GM12864 (cell line): ENCODE data around the gene TXNL4B.

ENCODE experiments used
- DNase-seq: peaks from one replicate; pipeline ENCODE4 v3.0.0-alpha.2; 2011; ENCODE audit warnings: low read depth
- H3K4me3 ChIP-seq: 2 replicates; pipeline ENCODE4 v1.5.1; 2011; ENCODE audit warnings: mild to moderate bottlenecking, low read depth, low read length, control low read depth
- CTCF ChIP-seq: IDR thresholded peaks from 2 replicates; pipeline ENCODE4 v1.5.1; 2011; ENCODE audit warnings: low read depth, mild to moderate bottlenecking, moderate library complexity, low read length, control low read depth, inconsistent platforms; ENCODE audit errors: missing control alignments

TXNL4B gene

GRCh38 chr16:72112906-72113615 lies 19.6 kb upstream of the TXNL4B start:
- no peak for DNase-seq
- no peak for TF ChIP-seq CTCF
- H3K4me3 ChIP-seq = no peak overlapping the region

GRCh38 chr16:72112452-72112792 lies 19.0 kb upstream of the TXNL4B start:
- no peak overlapping the region for H3K4me3 ChIP-seq
- no peak for TF ChIP-seq CTCF
- DNase-seq = no peak

- DNase-seq = no peak
- H3K4me3 ChIP-seq = no peak overlapping the region
- no peak for TF ChIP-seq CTCF
Observed at GRCh38 chr16:72111657-72112451, 18.4 kb upstream of the TXNL4B start.

GRCh38 chr16:72110662-72111615 lies 17.5 kb upstream of the TXNL4B start:
- TF ChIP-seq CTCF = no peak
- H3K4me3 ChIP-seq = no peak overlapping the region
- DNase-seq = no peak

- H3K4me3 ChIP-seq = no peak overlapping the region
- no peak for TF ChIP-seq CTCF
- no peak for DNase-seq
Observed at GRCh38 chr16:72109966-72110530, 16.6 kb upstream of the TXNL4B start.

GRCh38 chr16:72109300-72109699 lies 15.9 kb upstream of the TXNL4B start:
- H3K4me3 ChIP-seq = no peak overlapping the region
- no peak for TF ChIP-seq CTCF
- DNase-seq = no peak
